A673 (cell line): ENCODE results near the gene VBP1.

ENCODE experiments used
- EZH2 ChIP-seq: fragments of 200-600 bp; sonication (generic); IDR thresholded peaks from 2 replicates; pipeline ENCODE4 v1.6.1; 2017; ENCODE audit warnings: borderline replicate concordance, low read depth, mild to moderate bottlenecking, mixed read lengths, antibody characterized with exemption, low read length; ENCODE audit not compliant: poor library complexity, severe bottlenecking
- TF ChIP-seq, protein P1 (sequence below): fragments of 300-800, 200-600 bp; sonication (generic); conservative IDR thresholded peaks from 2 replicates; pipeline ENCODE4 v1.5.1; 2017; ENCODE audit warnings: low read depth, mild to moderate bottlenecking, antibody characterized with exemption, low read length, moderate library complexity, mixed read lengths

DNA sequence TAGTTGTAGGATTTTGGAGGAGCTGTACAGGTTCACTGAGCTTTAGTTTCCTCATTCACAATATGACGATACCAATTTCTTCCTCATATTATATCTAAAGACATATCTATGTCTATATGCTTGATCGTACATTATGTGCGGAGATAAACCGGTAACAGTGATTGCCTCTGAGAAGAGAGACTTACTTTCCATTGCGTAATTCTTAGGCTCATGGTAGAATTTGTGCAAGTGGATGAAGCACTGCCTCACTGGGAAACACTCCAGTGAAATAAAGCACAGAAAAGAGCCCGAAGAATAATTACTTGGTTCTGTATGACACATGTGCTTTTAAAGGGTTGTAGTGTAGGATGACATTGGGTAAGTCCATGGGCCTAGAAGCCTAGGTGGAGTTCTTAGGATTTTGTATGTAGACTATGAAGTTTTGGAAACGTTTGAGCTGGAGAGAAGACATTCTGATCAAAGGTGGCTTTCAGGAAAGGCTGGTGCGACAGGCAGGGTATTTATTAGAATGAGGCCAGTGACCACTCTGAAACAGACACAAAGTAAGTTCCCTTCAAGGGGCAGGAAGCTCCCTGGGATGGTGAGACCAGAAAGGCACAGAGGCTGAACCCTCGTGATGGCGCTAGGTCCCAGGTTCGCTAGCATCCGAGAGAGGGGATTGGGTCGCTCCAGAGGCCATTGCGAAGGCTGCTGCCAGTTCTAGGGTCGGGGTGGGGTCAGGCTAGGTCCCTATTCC lies 649 bp upstream of the VBP1 start:
- TF ChIP-seq, protein P1, sequence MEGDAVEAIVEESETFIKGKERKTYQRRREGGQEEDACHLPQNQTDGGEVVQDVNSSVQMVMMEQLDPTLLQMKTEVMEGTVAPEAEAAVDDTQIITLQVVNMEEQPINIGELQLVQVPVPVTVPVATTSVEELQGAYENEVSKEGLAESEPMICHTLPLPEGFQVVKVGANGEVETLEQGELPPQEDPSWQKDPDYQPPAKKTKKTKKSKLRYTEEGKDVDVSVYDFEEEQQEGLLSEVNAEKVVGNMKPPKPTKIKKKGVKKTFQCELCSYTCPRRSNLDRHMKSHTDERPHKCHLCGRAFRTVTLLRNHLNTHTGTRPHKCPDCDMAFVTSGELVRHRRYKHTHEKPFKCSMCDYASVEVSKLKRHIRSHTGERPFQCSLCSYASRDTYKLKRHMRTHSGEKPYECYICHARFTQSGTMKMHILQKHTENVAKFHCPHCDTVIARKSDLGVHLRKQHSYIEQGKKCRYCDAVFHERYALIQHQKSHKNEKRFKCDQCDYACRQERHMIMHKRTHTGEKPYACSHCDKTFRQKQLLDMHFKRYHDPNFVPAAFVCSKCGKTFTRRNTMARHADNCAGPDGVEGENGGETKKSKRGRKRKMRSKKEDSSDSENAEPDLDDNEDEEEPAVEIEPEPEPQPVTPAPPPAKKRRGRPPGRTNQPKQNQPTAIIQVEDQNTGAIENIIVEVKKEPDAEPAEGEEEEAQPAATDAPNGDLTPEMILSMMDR: no peak
- TF ChIP-seq EZH2: no peak
